ENCODE data around the gene CYP1A1.

DNA sequence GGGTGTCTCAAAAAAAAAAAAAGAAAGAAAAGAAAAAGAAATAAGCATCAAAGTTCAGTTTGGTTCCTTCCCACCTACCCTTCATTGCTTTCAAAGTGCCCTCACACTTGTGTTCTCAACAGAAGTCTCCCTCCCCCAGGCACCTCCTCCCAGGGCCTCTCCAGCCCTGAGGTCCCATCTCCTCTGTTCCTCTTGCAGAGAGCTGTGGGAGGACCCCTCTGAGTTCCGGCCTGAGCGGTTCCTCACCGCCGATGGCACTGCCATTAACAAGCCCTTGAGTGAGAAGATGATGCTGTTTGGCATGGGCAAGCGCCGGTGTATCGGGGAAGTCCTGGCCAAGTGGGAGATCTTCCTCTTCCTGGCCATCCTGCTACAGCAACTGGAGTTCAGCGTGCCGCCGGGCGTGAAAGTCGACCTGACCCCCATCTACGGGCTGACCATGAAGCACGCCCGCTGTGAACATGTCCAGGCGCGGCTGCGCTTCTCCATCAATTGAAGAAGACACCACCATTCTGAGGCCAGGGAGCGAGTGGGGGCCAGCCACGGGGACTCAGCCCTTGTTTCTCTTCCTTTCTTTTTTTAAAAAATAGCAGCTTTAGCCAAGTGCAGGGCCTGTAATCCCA lies 29.4 kb upstream of the CYP1A1 start:
- no peak for TF ChIP-seq TAF1 (IDR thresholded peaks at IDR 0.05; ENCODE audit: low read depth)
- no peak for TF ChIP-seq CEBPB (IDR thresholded peaks at IDR 0.05)
- TF ChIP-seq TCF12 (IDR thresholded peaks at IDR 0.05; ENCODE audit: low read depth) = no peak
- TF ChIP-seq EP300 (IDR thresholded peaks at IDR 0.05; ENCODE audit: borderline replicate concordance) = no peak
- no peak for TF ChIP-seq EGR1 (IDR thresholded peaks at IDR 0.05)
- TF ChIP-seq NFIC (IDR thresholded peaks at IDR 0.05) = no peak
- no peak for TF ChIP-seq TEAD4 (IDR thresholded peaks at IDR 0.05)
- TF ChIP-seq, protein P1, sequence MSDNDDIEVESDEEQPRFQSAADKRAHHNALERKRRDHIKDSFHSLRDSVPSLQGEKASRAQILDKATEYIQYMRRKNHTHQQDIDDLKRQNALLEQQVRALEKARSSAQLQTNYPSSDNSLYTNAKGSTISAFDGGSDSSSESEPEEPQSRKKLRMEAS (IDR thresholded peaks at IDR 0.05) = no peak
- TF ChIP-seq USF1 (IDR thresholded peaks at IDR 0.05) = no peak
- TF ChIP-seq RAD21 (IDR thresholded peaks at IDR 0.05; ENCODE audit: low read depth) = no peak
- TF ChIP-seq, protein P2, sequence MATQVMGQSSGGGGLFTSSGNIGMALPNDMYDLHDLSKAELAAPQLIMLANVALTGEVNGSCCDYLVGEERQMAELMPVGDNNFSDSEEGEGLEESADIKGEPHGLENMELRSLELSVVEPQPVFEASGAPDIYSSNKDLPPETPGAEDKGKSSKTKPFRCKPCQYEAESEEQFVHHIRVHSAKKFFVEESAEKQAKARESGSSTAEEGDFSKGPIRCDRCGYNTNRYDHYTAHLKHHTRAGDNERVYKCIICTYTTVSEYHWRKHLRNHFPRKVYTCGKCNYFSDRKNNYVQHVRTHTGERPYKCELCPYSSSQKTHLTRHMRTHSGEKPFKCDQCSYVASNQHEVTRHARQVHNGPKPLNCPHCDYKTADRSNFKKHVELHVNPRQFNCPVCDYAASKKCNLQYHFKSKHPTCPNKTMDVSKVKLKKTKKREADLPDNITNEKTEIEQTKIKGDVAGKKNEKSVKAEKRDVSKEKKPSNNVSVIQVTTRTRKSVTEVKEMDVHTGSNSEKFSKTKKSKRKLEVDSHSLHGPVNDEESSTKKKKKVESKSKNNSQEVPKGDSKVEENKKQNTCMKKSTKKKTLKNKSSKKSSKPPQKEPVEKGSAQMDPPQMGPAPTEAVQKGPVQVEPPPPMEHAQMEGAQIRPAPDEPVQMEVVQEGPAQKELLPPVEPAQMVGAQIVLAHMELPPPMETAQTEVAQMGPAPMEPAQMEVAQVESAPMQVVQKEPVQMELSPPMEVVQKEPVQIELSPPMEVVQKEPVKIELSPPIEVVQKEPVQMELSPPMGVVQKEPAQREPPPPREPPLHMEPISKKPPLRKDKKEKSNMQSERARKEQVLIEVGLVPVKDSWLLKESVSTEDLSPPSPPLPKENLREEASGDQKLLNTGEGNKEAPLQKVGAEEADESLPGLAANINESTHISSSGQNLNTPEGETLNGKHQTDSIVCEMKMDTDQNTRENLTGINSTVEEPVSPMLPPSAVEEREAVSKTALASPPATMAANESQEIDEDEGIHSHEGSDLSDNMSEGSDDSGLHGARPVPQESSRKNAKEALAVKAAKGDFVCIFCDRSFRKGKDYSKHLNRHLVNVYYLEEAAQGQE (IDR thresholded peaks at IDR 0.05; ENCODE audit: low read depth) = no peak

All from Ishikawa (cell line).